Adrenal gland (tissue), 5 donors: ENCODE results near the gene DDAH2.

ENCODE experiments used
- CTCF ChIP-seq, 6 experiments: fragments of 450-650 bp in 4 of 6; fragments of 200-600 bp in 2 of 6; sonication (generic) in 1 of 6; IDR thresholded peaks; 1 replicate in 5 of 6; 2 replicates in 1 of 6; pipeline versions ENCODE4 v1.5.1 to v1.8.0; 2016 to 2021; ENCODE audit warnings: antibody characterized with exemption in 6 of 6, mild to moderate bottlenecking in 2 of 6, moderate library complexity in 1 of 6
- POLR2A ChIP-seq, 2 donors: fragments of 450-650 bp; IDR thresholded peaks; one replicate each; pipeline ENCODE4 v1.6.1; 2017; ENCODE audit warnings: antibody characterized with exemption in 2 of 2, mild to moderate bottlenecking in 2 of 2, moderate library complexity in 1 of 2
- donor health status: DM: no; HTN: no; CAD: no.

GRCh38 chr6:31687860-31688693 lies 41.0 kb downstream of the DDAH2 start:
- TF ChIP-seq CTCF (IDR thresholded peaks at IDR 0.05) (no peak), POLR2A (IDR thresholded peaks at IDR 0.05) (no peak)
